NCI-H1048 (cell line): ENCODE results near the gene MYH10.

Experiments
- DNase-seq: peaks from one replicate; lab custom pipeline; 2025; lab: John Stamatoyannopoulos, UW

The MYH10 gene

DNA sequence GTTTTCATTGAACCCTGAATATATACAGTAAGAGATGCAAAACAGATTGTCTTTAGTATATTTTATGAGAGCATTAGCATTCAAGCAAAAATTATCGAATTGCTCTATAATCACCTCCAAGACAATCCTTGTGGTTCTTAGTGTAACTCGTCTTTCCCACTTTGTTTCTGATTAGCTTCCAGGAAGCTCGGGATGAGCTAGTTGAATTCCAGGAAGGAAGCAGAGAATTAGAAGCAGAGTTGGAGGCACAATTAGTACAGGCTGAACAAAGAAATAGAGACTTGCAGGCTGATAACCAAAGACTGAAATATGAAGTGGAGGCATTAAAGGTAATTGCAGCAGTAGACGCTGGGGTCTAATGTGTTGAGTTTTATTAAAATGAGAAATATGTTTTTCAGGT lies 185.0 kb downstream of the MYH10 start:
- no peak for DNase-seq

GRCh38 chr17:8444494-8444893 lies 186.0 kb downstream of the MYH10 start:
- no peak for DNase-seq

DNA sequence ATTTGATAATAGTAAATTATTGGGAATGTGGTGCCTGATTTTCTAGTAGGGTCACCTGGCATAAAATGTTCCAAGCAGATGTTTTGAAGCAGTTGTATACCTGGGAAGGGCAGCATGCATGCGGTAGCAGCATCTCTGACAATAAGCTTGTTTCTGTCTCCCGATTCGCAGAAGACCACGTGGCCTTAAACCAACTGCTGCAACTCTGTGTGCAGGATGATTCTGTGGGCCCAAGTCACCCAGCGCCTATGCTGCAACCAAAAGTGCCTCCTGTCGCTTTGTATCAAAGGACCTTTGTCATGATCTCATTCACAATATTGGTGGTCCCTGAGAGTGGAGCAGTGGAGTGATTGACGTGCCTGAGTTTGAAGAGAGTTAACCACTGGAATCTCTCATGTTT lies 186.8 kb downstream of the MYH10 start:
- no peak for DNase-seq

- no peak for DNase-seq
Observed at GRCh38 chr17:8442310-8442709, 188.2 kb downstream of the MYH10 start.

GRCh38 chr17:8441690-8442089 lies 188.8 kb downstream of the MYH10 start:
- DNase-seq: no peak

DNA sequence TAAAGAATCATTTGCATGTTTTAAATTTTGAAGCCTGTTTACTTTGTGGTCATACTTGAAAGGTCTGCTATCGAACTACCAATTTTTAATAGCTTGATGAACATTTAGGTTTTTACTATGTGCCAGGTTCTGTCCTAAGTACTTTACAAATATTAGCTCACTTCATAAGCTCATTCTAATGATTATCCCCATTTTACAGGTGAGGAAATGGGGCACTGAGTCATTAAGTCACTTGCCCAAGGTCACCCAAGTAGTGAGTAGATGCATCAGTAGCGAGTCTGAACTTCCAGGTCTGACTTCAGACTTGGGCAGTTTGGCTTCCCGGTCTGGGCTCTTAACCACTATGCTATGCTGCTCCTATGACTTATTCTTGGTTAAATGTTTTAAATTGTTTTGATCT lies 190.8 kb downstream of the MYH10 start:
- DNase-seq: no peak

DNA sequence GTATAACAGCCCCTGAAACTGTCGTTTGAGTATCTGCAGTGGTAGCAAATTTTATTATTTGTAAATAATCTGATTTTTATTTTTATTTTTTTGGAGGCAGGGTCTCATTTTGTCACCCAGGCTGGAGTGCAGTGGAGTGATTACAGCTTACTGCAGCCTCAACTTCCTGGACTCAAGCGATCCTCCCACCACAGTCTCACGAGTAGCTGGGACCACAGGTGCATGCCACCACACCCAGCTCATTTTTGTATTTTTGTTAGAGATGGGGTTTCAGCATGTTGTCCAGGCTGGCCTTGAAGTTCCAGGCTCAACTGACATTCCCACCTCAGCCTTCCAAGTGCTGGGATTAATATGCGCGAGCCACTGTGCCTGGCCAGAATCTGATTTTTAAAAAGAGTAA lies 192.1 kb downstream of the MYH10 start:
- no peak for DNase-seq

- no peak for DNase-seq
Observed at GRCh38 chr17:8436844-8437171, 193.7 kb downstream of the MYH10 start.

- DNase-seq: no peak
Observed at GRCh38 chr17:8436169-8436843, 194.2 kb downstream of the MYH10 start.

DNA sequence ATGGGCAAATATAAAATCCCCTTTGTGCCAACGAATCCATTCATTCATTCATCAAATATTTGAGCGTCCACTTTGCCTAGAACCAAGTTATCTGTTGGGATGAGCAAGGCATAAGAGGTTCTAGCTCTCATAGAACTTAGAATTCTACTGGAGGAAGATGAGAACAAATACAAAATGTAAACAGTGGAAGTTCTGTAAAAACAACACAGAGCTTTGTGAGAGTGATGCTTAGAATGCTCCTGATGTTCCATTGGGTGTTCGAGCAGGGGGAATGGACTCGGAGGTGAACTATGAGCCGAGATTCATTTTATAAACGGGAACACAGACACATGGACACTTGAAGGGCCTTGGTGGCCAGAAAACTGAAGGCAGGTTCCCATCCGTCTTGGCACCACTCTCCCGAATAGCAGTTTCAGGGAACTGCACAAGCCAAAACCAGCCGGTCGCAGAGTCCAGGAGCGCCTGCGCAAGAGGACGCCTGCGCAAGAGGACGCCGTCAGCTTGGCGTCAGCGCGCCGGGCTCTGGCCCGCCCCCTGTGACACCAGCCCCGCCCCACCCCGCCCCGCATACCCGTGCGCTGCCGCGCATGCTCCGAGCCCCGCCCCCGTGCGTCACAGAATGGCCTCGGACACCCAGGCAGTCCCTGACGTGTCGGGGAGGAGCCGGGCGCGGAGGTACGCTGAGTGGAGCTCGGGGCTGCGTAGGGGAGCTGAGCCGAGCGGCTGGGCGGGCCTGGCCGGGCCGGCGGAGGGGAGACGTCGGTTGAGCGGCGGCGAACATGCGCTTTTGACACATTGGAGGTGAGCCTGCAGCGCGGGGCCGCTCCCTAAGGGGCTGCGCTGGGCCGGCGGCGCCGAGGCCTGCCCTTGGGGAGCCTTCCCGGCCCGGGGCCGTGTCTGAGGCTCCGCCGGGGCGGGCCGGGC lies 195.0 kb downstream of the MYH10 start, which contains the start of gene NDEL1:
Gene NDEL1 (plus strand): TSS at position 640 of the 924 bp plus-strand sequence. CDS start 8,388 bp downstream, outside the sequence.
- DNase-seq: peak; percentile 96

GRCh38 chr17:8430966-8431365 lies 199.6 kb downstream of the MYH10 start:
- no peak for DNase-seq

DNA sequence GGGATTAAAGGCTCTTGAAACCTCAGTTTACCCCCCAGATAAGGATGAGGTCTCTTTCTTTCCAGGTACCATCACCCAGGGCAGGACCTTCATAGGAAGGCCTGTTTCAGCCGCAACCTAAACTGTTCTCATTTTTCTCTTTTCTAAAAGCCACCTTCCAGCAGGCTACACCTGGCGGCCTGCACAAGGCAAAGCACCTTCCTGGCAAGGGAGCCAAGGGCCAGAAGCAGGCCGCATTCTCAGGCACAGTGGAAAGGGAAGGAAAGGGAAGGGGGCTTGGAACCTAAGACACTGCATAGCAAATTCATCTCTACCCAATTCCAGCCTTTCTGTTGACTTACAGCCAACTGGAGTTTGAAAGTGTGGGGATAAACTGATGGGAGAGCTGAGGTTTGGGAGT lies 203.7 kb downstream of the MYH10 start:
- DNase-seq: no peak

GRCh38 chr17:8426094-8426720 lies 204.3 kb downstream of the MYH10 start:
- DNase-seq: no peak
